Hematopoietic multipotent progenitor cell treated with erythropoietin and hydrocortisone succinate and interleukin-3 and kit ligand, for 6 days (in vitro differentiated cells): ENCODE measurements around the gene DDX47.
A peak's percentile ranks its signal among the peaks of the same experiment; 100 is the strongest.

Source experiments
- DNase-seq: peaks from one replicate; pipeline ENCODE4 v3.0.0-alpha.2; 2015

Gene DDX47

DNA sequence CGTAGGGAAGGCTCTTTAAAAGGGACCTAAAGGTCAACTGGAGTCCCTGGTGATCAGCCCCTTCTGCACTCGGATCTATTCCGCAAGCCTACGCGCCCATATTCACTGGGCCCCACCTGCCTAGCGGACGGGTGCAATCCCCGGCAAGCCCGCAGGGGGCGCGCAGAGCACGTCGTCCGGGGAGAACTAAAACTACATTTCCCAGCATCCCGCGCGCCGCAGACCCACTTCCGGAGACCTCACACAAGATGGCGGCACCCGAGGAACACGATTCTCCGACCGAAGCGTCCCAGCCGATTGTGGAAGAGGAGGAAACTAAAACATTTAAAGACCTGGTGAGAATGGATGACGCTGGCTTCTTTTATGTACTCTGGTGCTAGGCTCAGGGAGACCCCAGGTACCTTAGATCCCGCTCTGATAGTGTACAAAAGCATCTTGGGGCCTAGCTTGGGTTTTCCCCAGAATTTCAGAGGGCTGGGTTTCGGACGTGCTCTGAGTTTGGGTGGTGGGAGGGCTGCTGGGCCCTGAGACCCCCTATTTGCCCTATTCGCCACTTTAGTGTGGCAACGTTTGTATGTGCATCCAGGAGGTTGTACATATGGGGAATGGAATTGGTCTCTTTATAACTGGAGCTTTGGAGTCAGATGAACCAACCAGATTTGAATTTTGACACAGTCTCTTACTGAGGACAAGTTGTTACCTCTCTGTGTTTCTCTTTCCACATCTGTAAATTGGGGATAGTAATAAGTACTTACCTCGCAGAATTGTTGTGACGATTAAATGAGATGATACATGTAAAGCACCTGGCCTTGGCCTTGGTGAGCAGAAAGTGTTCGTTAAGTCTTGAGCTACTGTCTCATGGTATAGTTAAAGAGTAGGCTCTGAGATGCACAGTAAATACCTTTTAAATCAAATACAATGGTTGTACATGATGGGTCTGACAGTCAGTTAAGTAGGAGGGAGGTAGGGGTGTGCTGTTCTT lies at the start of gene DDX47:
TSS of gene DDX47 (plus strand) at position 227 of the 982 bp plus-strand sequence. CDS start at position 249, 22 bp downstream.
- DNase-seq = peak; percentile 95

DNA sequence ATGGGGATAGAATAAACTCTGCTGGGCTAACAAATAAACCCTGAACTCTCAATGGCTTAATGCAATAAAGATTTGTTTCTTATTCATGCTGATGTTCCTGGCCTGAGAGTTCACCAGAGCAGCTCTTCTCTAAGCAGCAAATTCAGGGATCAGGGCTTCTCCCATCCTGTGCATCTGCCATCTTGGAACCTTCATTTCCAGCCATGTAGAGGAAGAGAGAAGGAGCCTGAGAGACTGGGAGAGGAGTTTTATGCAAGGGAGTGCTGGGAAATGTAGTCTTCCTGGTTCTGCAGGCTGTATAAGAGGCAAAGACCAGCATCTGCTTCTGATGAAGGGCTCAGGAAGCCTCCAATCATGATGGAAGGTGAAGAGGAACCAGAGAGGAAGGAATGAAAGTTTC lies 48.3 kb upstream of the DDX47 start:
- no peak for DNase-seq

DNA sequence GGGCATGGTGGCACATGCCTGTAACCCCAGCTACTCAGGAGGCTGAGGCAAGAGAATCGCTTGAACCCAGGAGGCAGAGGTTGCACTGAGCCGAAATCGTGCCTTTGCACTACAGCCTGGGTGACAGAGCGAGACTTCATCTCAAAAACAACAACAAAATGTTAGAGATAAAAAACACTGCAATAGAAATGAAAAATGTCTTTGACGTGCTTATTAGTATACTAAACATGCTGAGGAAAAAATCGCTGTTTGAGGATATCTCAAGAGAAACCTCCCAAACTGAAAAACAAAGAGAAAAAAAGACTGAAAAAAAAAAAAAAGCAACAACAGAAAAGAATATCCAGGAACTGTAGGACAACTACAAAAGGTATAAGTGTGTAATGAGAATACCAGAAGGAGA lies 42.9 kb upstream of the DDX47 start:
- DNase-seq = no peak

DNA sequence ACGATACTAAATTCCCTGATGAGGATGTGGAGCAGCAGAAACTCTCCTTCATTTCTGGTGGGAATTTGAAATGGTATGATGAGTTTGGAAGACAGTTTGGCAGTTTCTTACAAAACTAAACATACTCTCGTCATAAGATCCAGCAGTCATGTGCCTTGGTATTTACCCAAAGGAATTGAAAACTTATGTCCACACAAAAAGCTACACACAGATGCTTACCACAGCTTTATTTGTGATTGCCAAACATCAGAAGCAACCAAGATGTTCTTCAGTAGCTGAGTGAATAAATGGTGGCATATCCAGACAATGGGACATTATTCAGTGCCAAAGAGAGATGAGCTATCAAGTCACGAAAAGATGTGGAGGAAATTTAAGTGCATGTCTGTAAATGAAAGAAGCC lies 38.4 kb upstream of the DDX47 start:
- no peak for DNase-seq

DNA sequence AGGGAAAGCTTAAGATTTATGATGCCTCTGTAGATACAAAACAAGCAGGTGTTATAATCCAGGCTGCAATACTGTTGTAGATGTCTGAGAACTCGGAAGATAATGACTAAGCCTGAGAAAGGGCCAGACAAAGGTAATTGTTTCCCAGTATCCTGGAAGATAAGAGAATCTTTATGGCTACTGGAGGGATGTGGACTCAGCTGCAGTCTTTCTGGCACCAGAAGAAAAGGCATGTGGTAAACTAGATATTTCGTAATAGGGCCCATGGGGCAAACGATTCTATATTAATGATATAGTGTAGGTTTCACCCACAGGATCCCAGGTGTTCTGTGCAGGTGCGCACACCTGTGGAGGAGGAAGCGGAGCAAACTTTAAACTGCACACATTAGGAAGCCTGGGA lies 36.9 kb upstream of the DDX47 start:
- DNase-seq = no peak

DNA sequence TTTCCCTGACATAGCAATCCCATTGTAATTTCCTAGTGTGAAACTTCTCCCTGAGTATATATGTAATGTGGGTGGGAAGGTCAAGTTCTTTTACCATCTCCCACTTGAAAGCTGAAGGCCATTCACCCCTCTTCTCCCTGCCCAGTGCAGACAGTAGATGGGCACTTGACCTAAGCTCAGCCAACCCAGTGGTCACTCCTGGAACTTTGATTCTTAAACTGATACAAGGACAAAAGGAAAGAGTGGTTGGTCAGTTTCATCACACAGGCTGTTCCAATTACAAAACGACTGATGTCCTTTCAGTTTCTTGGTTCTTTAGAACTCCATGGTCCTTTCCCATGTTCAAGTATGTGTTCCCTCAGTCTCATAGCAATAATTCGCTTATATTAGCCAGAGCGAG lies 36.1 kb upstream of the DDX47 start:
- no peak for DNase-seq

DNA sequence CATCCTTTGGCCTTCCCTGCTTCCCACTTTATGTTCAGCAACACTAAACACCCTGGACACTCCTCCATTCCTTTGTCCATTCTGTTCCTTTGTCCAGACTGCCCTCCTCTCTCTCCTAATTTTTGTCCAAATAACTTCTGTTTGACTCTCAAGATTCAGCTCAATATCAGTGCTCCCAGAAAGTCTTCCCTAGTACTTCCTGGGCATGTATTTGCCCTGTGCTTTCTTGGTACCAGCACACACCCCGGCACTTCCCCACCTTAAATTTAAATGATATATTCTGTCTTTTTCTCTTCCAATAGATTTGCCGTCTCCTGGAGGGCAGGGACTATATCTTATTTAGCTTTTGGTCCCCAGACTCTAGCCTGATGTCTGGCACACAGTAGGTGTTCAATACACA lies 34.1 kb upstream of the DDX47 start:
- DNase-seq = no peak

GRCh38 chr12:12779529-12779928 lies 33.6 kb upstream of the DDX47 start:
- DNase-seq = peak; percentile 75

DNA sequence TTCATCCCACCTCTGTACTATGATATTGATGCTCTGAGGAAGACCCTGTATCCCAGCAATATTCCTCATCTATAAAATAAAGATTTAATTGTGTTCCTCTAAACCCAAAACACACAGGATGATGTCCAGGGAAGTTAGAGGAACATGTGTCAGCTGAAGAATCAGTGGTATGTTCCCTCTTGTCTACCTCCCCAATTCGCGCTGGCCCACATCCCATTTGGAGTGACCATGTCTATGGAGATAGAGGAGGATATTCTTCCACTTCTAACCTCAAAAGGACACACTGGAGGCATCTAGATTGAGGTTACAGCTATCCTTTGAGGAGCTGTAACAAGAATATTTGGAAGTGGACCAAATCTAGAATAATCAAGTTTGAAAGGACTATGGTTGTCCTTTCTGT lies 29.0 kb upstream of the DDX47 start:
- no peak for DNase-seq

GRCh38 chr12:12784911-12785814 lies 28.0 kb upstream of the DDX47 start, which contains the start of gene APOLD1:
APOLD1 (plus strand) TSS chr12:12785659; CDS start chr12:12785692, 33 bp downstream.
- no peak for DNase-seq

DNA sequence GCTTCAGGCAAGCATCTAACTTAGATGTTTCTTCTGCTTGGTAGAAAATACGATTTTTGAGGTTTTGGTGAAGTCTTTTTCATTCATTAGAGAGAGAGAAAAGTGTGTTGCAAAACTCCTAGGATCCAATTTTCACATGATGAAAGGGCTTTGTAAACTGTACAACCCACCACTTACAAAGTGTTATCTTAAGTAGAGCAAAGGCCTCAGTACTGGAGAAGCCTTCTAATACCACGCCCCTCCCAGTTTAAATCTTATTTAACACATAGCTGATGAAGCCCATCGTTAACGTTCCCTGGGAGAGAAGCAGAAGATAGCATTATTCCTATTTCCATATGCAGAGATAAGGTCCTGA lies 26.8 kb upstream of the DDX47 start:
- DNase-seq = peak; percentile 80

- peak; percentile 85 for DNase-seq
Measured at GRCh38 chr12:12786706-12787601, 26.2 kb upstream of the DDX47 start.

- no peak for DNase-seq
Measured at GRCh38 chr12:12788131-12788530, 25.0 kb upstream of the DDX47 start.

DNA sequence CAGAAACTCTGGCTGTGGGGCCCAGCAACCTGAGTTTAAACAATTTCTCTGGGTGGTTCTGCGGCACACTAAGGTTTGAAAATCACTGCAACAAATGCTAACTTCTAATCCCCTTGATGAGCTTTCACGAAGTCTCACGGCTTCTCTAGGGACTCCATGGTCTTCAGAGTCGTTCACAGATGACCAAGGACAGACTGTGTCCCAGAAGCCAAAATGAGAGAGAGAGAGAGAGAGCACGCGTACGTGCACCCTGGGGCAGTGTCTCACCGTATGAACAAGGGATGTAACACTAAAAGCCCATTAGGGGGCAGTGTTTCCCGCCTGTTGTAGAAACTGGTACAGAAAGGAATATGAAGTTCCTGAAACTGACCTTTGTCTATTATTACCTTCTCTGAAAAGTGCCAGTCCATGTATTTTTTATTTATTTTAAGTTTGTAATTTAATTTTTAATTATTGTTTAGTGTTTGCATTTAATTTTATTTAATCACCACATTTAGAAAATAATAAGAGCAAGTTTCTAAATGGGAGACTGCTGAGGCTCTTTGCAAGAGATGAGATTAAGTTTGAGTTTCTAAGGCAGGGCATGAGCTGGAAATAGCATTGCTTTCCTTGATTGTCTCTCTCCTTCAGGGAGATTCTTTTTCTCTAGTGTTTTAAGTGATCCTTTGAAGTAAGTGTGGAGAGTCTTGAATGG lies 24.3 kb upstream of the DDX47 start:
- DNase-seq = peak; percentile 96

- no peak for DNase-seq
Measured at GRCh38 chr12:12790956-12791355, 22.2 kb upstream of the DDX47 start.

DNA sequence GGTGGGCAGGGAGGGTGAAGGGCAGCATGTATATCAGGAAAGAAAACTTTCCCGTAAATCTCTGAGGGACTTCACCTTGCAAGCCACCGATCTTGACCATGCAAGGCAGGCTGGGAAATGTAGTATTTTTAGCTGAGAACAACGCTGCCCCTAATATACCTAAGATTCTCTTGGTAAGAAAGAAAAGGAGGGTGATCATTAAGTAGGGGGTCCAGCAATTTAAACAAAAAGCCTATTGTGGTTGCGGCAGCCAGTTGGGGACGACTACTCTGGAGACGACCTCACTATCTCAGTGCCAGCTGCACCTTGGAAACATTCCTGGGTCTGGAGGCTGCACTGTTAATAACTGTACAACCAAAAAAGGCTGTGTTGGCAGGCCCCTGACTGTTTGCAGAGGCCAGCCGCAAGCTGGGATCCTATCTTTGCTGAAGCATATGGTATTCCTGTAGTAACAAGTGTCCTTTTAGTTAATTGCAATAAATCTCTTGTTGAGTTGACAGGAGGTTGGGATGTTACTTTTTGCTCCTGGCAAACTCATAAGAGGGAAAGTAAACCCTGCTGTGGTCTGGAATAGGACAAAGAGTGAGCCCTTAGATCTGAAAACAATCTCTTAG lies 21.3 kb upstream of the DDX47 start:
- no peak for DNase-seq

- DNase-seq = no peak
Measured at GRCh38 chr12:12792421-12792820, 20.7 kb upstream of the DDX47 start.

- DNase-seq = no peak
Measured at GRCh38 chr12:12794686-12795085, 18.5 kb upstream of the DDX47 start.

DNA sequence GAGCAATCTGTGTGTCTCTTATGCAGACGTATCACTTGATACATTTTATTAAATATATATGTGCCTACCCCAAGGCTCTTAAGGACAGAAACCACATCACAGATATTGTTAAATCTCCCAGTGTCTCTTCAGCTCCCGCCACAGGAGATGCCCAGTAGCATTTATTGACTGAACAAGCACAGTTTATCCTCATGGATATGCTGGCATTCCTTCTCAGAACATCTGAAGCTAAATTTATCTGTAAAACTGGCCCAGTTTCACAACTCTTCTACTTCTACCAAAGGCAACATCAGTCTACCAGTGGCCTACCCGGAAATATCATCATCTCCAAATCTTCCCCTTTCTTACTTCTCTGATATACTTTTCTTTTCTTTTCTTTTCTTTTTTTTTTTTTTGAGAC lies 17.0 kb upstream of the DDX47 start:
- no peak for DNase-seq

- DNase-seq = no peak
Measured at GRCh38 chr12:12796928-12797793, 16.0 kb upstream of the DDX47 start.

GRCh38 chr12:12797794-12798152 lies 15.4 kb upstream of the DDX47 start:
- DNase-seq = no peak
